ENCODE data around the gene GREB1L. TPM values are rescaled to one million over a fixed set of nuclear protein-coding genes. Genes with fewer than 3 reads are reported as not detected.

The GREB1L gene
- total and polyA plus RNA-seq, 9 of the 15 experiments (the other 6 are each of a cell fraction or from before 2014, with no cell fraction given) = 0.03 TPM; not detected in 8

GRCh38 chr18:21364471-21364870 is 122.4 kb downstream of the GREB1L start (continued):
- TF ChIP-seq ZMIZ1 (IDR thresholded peaks at IDR 0.05; ENCODE audit: low read depth in 2 of 2, low read length in 2 of 2) (no peak), KDM5B (IDR thresholded peaks at IDR 0.05; ENCODE audit: insufficient replicate concordance, low read depth, low read length) (no peak), SMAD4 (CRISPR knock-in tag; conservative IDR thresholded peaks at IDR 0.05) (no peak), TSC22D4 (tag; IDR thresholded peaks at IDR 0.05) (no peak), NR3C1 (CRISPR knock-in tag; IDR thresholded peaks at IDR 0.05) (no peak), ETS1 (conservative IDR thresholded peaks at IDR 0.05; ENCODE audit: control insufficient read depth, low read depth, low read length) (no peak), THAP12 (CRISPR knock-in tag; IDR thresholded peaks at IDR 0.05) (no peak), TOE1 (IDR thresholded peaks at IDR 0.05; ENCODE audit: borderline replicate concordance) (no peak), TOE1 (CRISPR knock-in tag; IDR thresholded peaks at IDR 0.05; ENCODE audit: borderline replicate concordance, low read depth) (no peak), ZNF146 (CRISPR knock-in tag; IDR thresholded peaks at IDR 0.05; ENCODE audit: unreplicated experiment) (no peak), ZKSCAN8 (CRISPR knock-in tag; IDR thresholded peaks at IDR 0.05) (no peak)
